ENCODE results near the gene ABI3.
"Not testable (repeated sequence)": the region's sequence is repeated elsewhere in the genome, so short reads cannot be mapped to it uniquely, and the experiment has no call there.

Gene ABI3

GRCh38 chr17:49260011-49260816, 49.7 kb downstream of the ABI3 start:
- peak; percentile 62 for DNase-seq

- no peak for DNase-seq
These were observed 50.3 kb downstream of the ABI3 start for GRCh38 chr17:49260817-49261291.

GRCh38 chr17:49261540-49261939, 51.0 kb downstream of the ABI3 start:
- not testable (repeated sequence) for DNase-seq

GRCh38 chr17:49266233-49266632, 55.7 kb downstream of the ABI3 start:
- DNase-seq: no peak

GRCh38 chr17:49267912-49268311, 57.4 kb downstream of the ABI3 start:
- DNase-seq: no peak

GRCh38 chr17:49269356-49269755, 58.8 kb downstream of the ABI3 start:
- no peak for DNase-seq
